ENCODE measurements around the gene SELENOP.
A peak's percentile ranks its signal among the peaks of the same experiment; 100 is the strongest.
"Not testable (repeated sequence)": the region's sequence is repeated elsewhere in the genome, so short reads cannot be mapped to it uniquely, and the experiment has no call there.

SELENOP gene

GRCh38 chr5:42826757-42827515 is 15.2 kb upstream of the SELENOP start:
- Histone ChIP-seq H3K36me3 (ENCODE audit: control insufficient read depth, insufficient read depth, low read length) (no peaks in the 10 kb centered on the region), H3K4me1 (ENCODE audit: control insufficient read depth, insufficient read depth, low read length) (no peaks in the 10 kb centered on the region), H3K9me3 (ENCODE audit: control insufficient read depth, low read length) (no peaks in the 10 kb centered on the region), H3K4me3 (ENCODE audit: insufficient read depth, low read depth, low read length) (no peak overlapping the region), H3K27ac (ENCODE audit: insufficient read depth, low read depth, low read length, poor library complexity, severe bottlenecking) (no peak overlapping the region), H3K27me3 (ENCODE audit: control insufficient read depth, insufficient read depth, low read length, poor library complexity, severe bottlenecking) (no peaks in the 10 kb centered on the region)
- WGBS, 2 experiments = 88 to 91% methylated on average over 2 of the region's 2 CpGs

DNA sequence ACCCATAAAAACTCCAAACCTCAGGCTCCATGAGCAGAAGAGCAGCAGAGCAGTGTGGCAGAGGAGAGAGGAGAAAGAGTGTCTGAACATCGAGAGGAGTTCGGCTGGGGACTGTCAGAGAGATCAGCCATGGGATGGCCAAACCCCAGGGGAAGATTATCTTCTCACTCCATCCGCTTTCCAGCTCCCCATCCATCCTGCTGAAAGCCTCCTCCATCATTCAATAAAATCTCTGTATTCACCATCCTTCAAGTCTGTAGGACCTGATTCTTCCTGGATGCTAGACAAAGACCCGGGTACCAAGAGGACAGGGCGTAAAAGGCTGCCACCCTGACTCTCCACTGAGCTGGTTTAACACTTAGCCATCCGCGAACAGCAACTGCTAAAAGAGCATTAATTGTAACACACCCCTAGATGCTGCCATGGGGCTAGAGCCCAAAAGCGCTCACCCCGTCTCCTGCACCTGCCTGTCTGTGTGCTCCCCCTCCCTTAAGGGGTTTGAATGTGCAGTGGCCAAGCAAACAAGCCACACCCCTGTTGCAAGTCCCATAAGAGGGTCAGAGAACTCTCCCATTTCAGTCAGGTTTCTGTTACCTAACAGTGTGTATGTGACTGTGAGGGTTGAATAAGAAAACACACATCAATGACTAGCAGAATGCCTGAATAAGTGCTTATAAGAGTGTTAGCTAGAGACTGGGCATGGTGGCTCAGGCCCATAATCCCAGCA is 13.9 kb upstream of the SELENOP start:
- Histone ChIP-seq H3K4me3 (ENCODE audit: insufficient read depth, low read depth, low read length) (no peak overlapping the region), H3K27ac (ENCODE audit: insufficient read depth, low read depth, low read length, poor library complexity, severe bottlenecking) (no peak overlapping the region), H3K36me3 (ENCODE audit: control insufficient read depth, insufficient read depth, low read length) (no peaks in the 10 kb centered on the region), H3K9me3 (ENCODE audit: control insufficient read depth, low read length) (no peaks in the 10 kb centered on the region), H3K4me1 (ENCODE audit: control insufficient read depth, insufficient read depth, low read length) (no peaks in the 10 kb centered on the region), H3K27me3 (ENCODE audit: control insufficient read depth, insufficient read depth, low read length, poor library complexity, severe bottlenecking) (no peaks in the 10 kb centered on the region)
- 89 to 91% methylated on average over 9 of the region's 9 CpGs for WGBS, 2 experiments

- H3K4me3 ChIP-seq (ENCODE audit: insufficient read depth, low read depth, low read length) = no peak overlapping the region
- WGBS, 2 experiments = 92 to 95% methylated on average over 7 of the region's 7 CpGs
- no peak overlapping the region for H3K27ac ChIP-seq (ENCODE audit: insufficient read depth, low read depth, low read length, poor library complexity, severe bottlenecking)
These were observed 12.8 kb upstream of the SELENOP start for GRCh38 chr5:42824347-42824976.

GRCh38 chr5:42822548-42822947 is 10.9 kb upstream of the SELENOP start:
- Histone ChIP-seq H3K9me3 (ENCODE audit: control insufficient read depth, low read length) (no peaks in the 10 kb centered on the region), H3K4me1 (ENCODE audit: control insufficient read depth, insufficient read depth, low read length) (no peaks in the 10 kb centered on the region), H3K4me3 (ENCODE audit: insufficient read depth, low read depth, low read length) (no peak overlapping the region), H3K27ac (ENCODE audit: insufficient read depth, low read depth, low read length, poor library complexity, severe bottlenecking) (no peak overlapping the region), H3K27me3 (ENCODE audit: control insufficient read depth, insufficient read depth, low read length, poor library complexity, severe bottlenecking) (no peaks in the 10 kb centered on the region), H3K36me3 (ENCODE audit: control insufficient read depth, insufficient read depth, low read length) (no peaks in the 10 kb centered on the region)
- 86 to 100% methylated on average over 2 of the region's 2 CpGs for WGBS, 2 experiments

More at GRCh38 chr5:42824347-42824976, 12.8 kb upstream of the SELENOP start:
- Histone ChIP-seq H3K36me3 (ENCODE audit: control insufficient read depth, insufficient read depth, low read length) (no peaks in the 10 kb centered on the region), H3K4me1 (ENCODE audit: control insufficient read depth, insufficient read depth, low read length) (no peaks in the 10 kb centered on the region), H3K9me3 (ENCODE audit: control insufficient read depth, low read length) (no peaks in the 10 kb centered on the region), H3K27me3 (ENCODE audit: control insufficient read depth, insufficient read depth, low read length, poor library complexity, severe bottlenecking) (no peaks in the 10 kb centered on the region)

- H3K4me1 ChIP-seq (ENCODE audit: control insufficient read depth, insufficient read depth, low read length) = no peaks in the 10 kb centered on the region
- 64 to 76% methylated on average over 2 of the region's 2 CpGs for WGBS, 2 experiments
These were observed 8.1 kb upstream of the SELENOP start for GRCh38 chr5:42819745-42820144.

DNA sequence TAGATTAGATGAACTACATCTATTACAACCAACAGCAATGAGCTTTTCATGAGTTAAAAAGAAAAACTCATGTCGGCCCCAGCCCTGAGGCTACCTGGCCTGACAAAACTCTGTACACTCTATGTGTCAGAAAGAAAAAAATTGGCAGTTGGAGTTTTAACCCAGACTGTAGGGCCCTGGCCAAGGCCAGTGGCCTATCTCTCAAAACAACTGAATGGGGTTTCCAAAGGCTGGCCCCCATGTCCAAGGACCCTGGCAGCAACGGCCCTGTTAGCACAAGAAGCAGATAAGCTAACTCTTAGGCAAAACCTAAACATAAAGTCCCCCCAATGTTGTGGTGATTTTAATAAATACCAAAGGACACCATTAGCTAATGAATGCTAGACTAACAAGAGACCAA is 4.9 kb upstream of the SELENOP start:
- not testable (repeated sequence) for H3K27me3 ChIP-seq (ENCODE audit: control insufficient read depth, insufficient read depth, low read length, poor library complexity, severe bottlenecking); H3K36me3 ChIP-seq (ENCODE audit: control insufficient read depth, insufficient read depth, low read length); H3K4me3 ChIP-seq (ENCODE audit: insufficient read depth, low read depth, low read length); H3K27ac ChIP-seq (ENCODE audit: insufficient read depth, low read depth, low read length, poor library complexity, severe bottlenecking); H3K9me3 ChIP-seq (ENCODE audit: control insufficient read depth, low read length)
- WGBS, 2 experiments = 89 to 90% methylated on average over 2 of the region's 2 CpGs
- H3K4me1 ChIP-seq (ENCODE audit: control insufficient read depth, insufficient read depth, low read length) = peaks cover 17% of the 10 kb centered on the region

More at GRCh38 chr5:42819745-42820144, 8.1 kb upstream of the SELENOP start:
- H3K4me3 ChIP-seq (ENCODE audit: insufficient read depth, low read depth, low read length) = no peak overlapping the region
- no peak overlapping the region for H3K27ac ChIP-seq (ENCODE audit: insufficient read depth, low read depth, low read length, poor library complexity, severe bottlenecking)
- no peaks in the 10 kb centered on the region for H3K27me3 ChIP-seq (ENCODE audit: control insufficient read depth, insufficient read depth, low read length, poor library complexity, severe bottlenecking)
- H3K36me3 ChIP-seq (ENCODE audit: control insufficient read depth, insufficient read depth, low read length) = no peaks in the 10 kb centered on the region
- H3K9me3 ChIP-seq (ENCODE audit: control insufficient read depth, low read length) = no peaks in the 10 kb centered on the region

GRCh38 chr5:42813533-42813932 is 1.8 kb upstream of the SELENOP start:
- no peaks in the 10 kb centered on the region for H3K36me3 ChIP-seq (ENCODE audit: control insufficient read depth, insufficient read depth, low read length)
- H3K4me1 ChIP-seq (ENCODE audit: control insufficient read depth, insufficient read depth, low read length) = peaks cover 17% of the 10 kb centered on the region
- H3K4me3 ChIP-seq (ENCODE audit: insufficient read depth, low read depth, low read length) = no peak overlapping the region
- 8 to 9% methylated on average over 19 of the region's 19 CpGs for WGBS, 2 experiments
- H3K27me3 ChIP-seq (ENCODE audit: control insufficient read depth, insufficient read depth, low read length, poor library complexity, severe bottlenecking) = no peaks in the 10 kb centered on the region
- peak overlapping the region; percentile 81 for H3K27ac ChIP-seq (ENCODE audit: insufficient read depth, low read depth, low read length, poor library complexity, severe bottlenecking)
- no peaks in the 10 kb centered on the region for H3K9me3 ChIP-seq (ENCODE audit: control insufficient read depth, low read length)

- H3K4me3 ChIP-seq (ENCODE audit: insufficient read depth, low read depth, low read length) = no peak overlapping the region
- no peaks in the 10 kb centered on the region for H3K36me3 ChIP-seq (ENCODE audit: control insufficient read depth, insufficient read depth, low read length)
- no peaks in the 10 kb centered on the region for H3K9me3 ChIP-seq (ENCODE audit: control insufficient read depth, low read length)
- no peak overlapping the region for H3K27ac ChIP-seq (ENCODE audit: insufficient read depth, low read depth, low read length, poor library complexity, severe bottlenecking)
- H3K4me1 ChIP-seq (ENCODE audit: control insufficient read depth, insufficient read depth, low read length) = peaks cover 17% of the 10 kb centered on the region
- WGBS, 2 experiments = 79 to 100% methylated on average over 1 to 2 of the region's 2 CpGs
- no peaks in the 10 kb centered on the region for H3K27me3 ChIP-seq (ENCODE audit: control insufficient read depth, insufficient read depth, low read length, poor library complexity, severe bottlenecking)
These were observed 928 bp upstream of the SELENOP start for GRCh38 chr5:42812620-42813019.

DNA sequence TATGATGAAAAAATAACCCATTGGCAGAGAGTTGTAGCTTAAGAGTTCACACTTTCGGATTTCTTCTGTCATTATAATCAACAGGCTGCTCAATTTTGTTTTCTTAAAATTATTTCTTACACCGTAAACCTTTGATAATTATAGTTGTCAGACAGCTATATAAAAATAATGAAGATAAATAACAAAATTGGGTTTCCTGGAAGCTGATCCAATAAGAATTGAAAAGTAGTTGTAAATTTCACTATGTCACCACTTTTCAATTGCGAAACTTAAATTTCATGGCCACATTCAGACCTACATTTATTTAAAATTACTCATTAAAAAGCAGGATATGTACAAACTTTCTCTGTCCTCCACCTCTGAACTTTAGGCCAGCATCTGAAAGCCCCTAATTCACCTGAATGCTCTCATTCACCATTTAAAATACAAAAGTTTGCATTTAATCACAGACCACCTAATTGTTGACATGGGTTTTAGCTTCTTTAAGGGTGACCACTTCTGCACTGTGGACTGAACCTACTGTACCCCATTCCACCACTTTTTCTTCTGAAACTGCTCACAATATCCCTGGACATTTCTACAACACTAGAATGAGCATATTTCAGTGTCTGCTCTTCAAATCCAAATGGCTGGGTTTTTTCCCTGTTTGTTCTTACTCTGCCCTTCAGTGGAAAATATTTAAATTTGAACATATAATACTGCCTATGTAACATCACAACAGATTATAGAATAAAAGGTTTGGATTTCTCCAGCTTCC is 680 bp downstream of the SELENOP start:
- 88 to 93% methylated on average over 1 to 2 of the region's 3 CpGs for WGBS, 2 experiments
- Histone ChIP-seq H3K36me3 (ENCODE audit: control insufficient read depth, insufficient read depth, low read length) (no peaks in the 10 kb centered on the region), H3K4me1 (ENCODE audit: control insufficient read depth, insufficient read depth, low read length) (peaks cover 17% of the 10 kb centered on the region), H3K4me3 (ENCODE audit: insufficient read depth, low read depth, low read length) (no peak overlapping the region), H3K27ac (ENCODE audit: insufficient read depth, low read depth, low read length, poor library complexity, severe bottlenecking) (no peak overlapping the region), H3K27me3 (ENCODE audit: control insufficient read depth, insufficient read depth, low read length, poor library complexity, severe bottlenecking) (no peaks in the 10 kb centered on the region), H3K9me3 (ENCODE audit: control insufficient read depth, low read length) (no peaks in the 10 kb centered on the region)

All from ectodermal cell (in vitro differentiated cells).